Measurements from ENCODE around the gene CEBPA. TPM values are rescaled to one million over a fixed set of nuclear protein-coding genes. Genes with fewer than 3 reads are reported as not detected.

Gene CEBPA
- total RNA-seq, 1 experiment from 2014 or later: 3.2 TPM

DNA sequence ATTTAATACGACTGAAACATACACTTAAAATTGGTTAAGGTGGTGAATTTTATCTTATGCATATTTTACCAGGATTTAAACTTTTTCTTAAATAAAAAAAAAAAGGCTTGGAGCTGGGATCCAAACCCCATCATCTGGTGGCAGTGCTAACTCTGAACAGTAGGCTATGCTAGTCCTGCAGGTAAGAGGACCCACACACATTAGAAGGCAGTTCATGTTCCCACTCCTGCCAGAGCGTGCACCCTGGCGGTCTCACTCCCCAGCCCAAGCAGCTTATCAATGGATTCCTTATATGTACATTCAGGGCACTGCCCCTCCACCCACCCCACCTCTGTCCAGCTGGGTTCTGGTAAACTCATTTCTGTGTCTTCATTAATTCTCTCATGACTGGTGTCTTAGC is 31.3 kb upstream of the CEBPA start:
- Histone ChIP-seq H3K79me1 (ENCODE audit: insufficient read depth, low read depth, low read length, poor library complexity, severe bottlenecking) (no peaks in the 10 kb centered on the region), H3K27me3 (ENCODE audit: insufficient read depth, low read length) (no peaks in the 10 kb centered on the region), H4K5ac (ENCODE audit: insufficient read length, low read depth, low read length) (no peak overlapping the region), H2AFZ (ENCODE audit: low read length) (no peak overlapping the region), H4K8ac (replicated peaks; ENCODE audit: insufficient read length, low read depth, low read length) (no peak overlapping the region), H3K23ac (ENCODE audit: insufficient read length, low read depth, low read length) (no peak overlapping the region), H3K4me2 (ENCODE audit: insufficient read depth, insufficient read length, low read length) (no peak overlapping the region), H2BK12ac (ENCODE audit: insufficient read length, low read depth, low read length) (no peak overlapping the region), H2BK20ac (ENCODE audit: low read depth, low read length, poor library complexity, severe bottlenecking) (no peak overlapping the region), H3K4me1 (ENCODE audit: insufficient read depth, low read length) (no peaks in the 10 kb centered on the region), H3K56ac (ENCODE audit: insufficient read length, low read depth, low read length) (no peak overlapping the region), H3K14ac (ENCODE audit: insufficient read depth, low read length) (no peak overlapping the region), H3K4ac (ENCODE audit: low read depth, low read length) (no peak overlapping the region), H3K9me3 (ENCODE audit: control insufficient read depth, low read depth, low read length) (no peaks in the 10 kb centered on the region), H2BK120ac (ENCODE audit: low read depth, low read length, poor library complexity, severe bottlenecking) (no peak overlapping the region), H3K79me2 (ENCODE audit: insufficient read depth, low read length) (no peaks in the 10 kb centered on the region), H4K91ac (ENCODE audit: insufficient read length, low read depth, low read length) (no peak overlapping the region), H2BK15ac (ENCODE audit: low read depth, low read length) (no peak overlapping the region), H3K23me2 (ENCODE audit: insufficient read length, low read depth, low read length, poor library complexity, severe bottlenecking) (no peaks in the 10 kb centered on the region), H3K27ac (ENCODE audit: insufficient read length, low read depth, low read length) (no peak overlapping the region), H4K20me1 (ENCODE audit: control insufficient read depth, insufficient read depth, insufficient read length) (no peaks in the 10 kb centered on the region), H3K9ac (ENCODE audit: extremely low read depth, insufficient read length, low read length) (no peak overlapping the region), H3T11ph (ENCODE audit: low read length) (no peak overlapping the region), H2BK5ac (ENCODE audit: insufficient read length, low read length) (no peak overlapping the region), H2AK5ac (ENCODE audit: insufficient read length, low read length) (no peak overlapping the region), H3K18ac (ENCODE audit: insufficient read length, low read depth, low read length) (no peak overlapping the region)
- Mint-ChIP-seq H3K27ac (no peak overlapping the region), H3K9me3 (no peaks in the 10 kb centered on the region), H3K27me3 (ENCODE audit: low read depth) (0 out of 2 replicates have a peak, but pooled peaks cover 2% of the 10 kb centered on the region), H3K4me3 (no peak overlapping the region), H3K4me1 (peaks cover 0 to 3% of the 10 kb centered on the region in 2 experiments; a peak in 2 of 4 replicates), H3K36me3 (ENCODE audit: insufficient read depth in 1 of 3, low read depth in 3 of 3) (no peaks in the 10 kb centered on the region)
- WGBS (ENCODE audit: extremely low coverage, insufficient read length, low lambda C conversion rate): no CpG with 5 or more reads among the region's 3 CpGs
- no peak for DNase-seq
- TF ChIP-seq, protein P1, sequence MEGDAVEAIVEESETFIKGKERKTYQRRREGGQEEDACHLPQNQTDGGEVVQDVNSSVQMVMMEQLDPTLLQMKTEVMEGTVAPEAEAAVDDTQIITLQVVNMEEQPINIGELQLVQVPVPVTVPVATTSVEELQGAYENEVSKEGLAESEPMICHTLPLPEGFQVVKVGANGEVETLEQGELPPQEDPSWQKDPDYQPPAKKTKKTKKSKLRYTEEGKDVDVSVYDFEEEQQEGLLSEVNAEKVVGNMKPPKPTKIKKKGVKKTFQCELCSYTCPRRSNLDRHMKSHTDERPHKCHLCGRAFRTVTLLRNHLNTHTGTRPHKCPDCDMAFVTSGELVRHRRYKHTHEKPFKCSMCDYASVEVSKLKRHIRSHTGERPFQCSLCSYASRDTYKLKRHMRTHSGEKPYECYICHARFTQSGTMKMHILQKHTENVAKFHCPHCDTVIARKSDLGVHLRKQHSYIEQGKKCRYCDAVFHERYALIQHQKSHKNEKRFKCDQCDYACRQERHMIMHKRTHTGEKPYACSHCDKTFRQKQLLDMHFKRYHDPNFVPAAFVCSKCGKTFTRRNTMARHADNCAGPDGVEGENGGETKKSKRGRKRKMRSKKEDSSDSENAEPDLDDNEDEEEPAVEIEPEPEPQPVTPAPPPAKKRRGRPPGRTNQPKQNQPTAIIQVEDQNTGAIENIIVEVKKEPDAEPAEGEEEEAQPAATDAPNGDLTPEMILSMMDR (conservative IDR thresholded peaks at IDR 0.05): no peak

Data from H9 (cell line).